IPS-NIHi11 (cell line): ENCODE measurements around the gene RAB1A.

Source experiments
- DNase-seq: peaks from one replicate; pipeline ENCODE4 v3.0.0; 2012; ENCODE audit warnings: mixed read lengths, low spot score

Gene RAB1A

DNA sequence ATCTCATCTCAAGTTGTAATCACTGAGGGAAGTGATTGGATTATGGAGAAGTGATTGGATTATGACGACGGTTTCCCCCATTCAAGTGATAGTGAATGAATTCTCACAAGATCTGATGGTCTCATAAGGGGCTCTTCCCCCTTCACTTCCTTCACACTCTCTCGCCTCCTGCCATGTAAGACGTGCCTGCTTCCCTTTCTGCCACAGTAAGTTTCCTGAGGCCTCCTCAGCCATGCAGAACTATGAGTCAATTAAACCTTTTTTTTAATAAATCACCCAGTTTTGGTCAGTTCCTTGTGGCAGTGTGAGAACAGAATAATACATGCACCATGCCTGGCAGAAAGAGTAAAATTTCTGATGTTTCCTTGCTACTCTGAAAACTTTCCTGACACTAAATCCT, 37.1 kb downstream of the RAB1A start:
- DNase-seq: no peak

DNA sequence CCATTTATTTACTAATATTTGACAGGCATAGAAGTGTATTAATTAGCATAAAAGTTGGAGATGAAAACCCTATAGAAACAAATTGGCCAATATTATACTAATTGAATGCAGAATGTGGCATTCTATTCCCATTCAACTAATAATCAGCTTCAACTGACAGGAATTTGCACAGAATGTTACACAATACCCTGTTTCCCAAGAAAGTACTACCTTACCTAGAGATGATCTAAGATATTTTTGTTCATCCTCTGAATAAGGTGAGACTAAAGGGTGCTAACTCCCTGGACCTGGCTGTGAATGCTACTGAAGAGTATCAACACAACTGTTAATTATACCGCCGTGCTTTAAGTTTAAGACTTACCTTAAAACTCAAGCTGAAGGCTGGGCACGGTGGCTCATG, 44.8 kb downstream of the RAB1A start:
- DNase-seq: no peak

DNA sequence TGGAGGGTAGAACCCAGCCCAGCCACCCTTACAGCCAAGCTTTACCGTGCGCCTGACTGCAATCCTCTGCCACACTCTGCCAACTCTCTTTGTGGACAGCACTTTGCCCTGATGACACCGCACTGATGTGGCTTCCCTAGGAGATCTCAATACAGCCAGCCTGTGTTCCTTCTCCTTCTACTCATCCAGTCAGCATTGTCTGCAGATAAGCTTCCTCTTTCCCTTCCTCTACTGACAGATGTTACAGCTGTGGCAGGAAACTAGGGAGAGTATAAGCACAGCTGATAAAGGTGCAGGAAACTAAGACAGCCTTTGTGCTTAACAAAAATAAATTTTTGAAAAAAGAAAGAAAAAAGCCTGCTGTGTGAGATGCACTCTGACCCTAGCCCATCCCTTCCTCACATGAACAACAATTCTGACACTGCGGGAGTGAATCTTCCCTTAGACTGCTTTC, 48.6 kb downstream of the RAB1A start:
- DNase-seq: no peak

DNA sequence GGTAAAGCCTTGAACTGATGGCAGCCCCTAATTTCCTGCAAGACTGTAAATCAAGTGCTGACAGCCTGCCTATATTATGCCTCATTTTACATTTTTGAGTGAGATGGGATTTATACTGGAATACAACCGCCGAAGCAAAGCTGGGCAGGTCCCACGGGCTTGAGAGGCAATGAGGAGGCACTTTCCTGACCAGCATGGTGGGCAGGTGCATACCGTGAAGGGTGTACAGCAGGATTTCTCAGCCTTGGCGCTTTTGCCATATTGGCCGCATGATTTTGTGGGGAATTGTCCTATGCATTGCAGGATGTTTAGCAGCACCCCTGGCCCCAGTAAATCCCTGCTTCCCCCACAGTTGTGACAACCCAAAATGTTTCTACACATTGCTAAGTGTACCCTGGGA, 50.9 kb downstream of the RAB1A start:
- DNase-seq: no peak

DNA sequence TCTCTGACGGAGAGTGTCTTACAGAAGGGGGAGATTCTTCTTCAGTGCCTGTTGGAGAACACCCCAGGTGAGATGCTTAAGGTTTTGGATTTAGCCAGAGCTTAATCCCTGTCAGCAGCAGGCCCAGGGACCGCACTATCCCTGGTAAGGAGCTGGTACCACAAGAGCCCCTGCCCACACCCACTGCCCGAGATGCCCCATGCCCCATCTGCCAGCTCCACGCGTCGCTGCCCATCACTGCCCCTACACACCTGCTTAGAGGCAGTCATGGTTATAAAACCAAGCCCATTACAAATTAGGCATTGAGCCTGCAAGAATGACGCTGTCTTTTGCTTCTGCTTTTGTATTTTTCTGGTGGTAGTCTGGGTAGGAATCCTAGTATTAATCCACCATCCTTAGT, 52.0 kb downstream of the RAB1A start:
- no peak for DNase-seq

DNA sequence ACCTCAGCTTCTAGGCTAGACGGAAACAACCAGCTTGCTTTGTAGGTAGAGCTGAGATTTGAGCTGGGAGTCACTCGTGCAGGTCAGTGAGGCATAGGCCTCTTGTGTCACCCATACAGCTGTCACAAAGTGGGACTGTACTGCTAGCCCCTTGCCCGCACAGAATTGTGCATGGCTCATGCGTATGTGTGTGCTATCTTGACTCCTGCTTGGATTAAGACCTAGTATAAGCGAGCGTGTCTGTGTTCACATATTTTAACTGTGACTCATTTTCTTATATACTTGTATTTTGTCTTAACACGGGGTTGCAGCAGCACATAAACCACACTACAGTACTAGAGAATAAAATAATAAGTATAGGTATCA, 53.6 kb downstream of the RAB1A start:
- no peak for DNase-seq

DNA sequence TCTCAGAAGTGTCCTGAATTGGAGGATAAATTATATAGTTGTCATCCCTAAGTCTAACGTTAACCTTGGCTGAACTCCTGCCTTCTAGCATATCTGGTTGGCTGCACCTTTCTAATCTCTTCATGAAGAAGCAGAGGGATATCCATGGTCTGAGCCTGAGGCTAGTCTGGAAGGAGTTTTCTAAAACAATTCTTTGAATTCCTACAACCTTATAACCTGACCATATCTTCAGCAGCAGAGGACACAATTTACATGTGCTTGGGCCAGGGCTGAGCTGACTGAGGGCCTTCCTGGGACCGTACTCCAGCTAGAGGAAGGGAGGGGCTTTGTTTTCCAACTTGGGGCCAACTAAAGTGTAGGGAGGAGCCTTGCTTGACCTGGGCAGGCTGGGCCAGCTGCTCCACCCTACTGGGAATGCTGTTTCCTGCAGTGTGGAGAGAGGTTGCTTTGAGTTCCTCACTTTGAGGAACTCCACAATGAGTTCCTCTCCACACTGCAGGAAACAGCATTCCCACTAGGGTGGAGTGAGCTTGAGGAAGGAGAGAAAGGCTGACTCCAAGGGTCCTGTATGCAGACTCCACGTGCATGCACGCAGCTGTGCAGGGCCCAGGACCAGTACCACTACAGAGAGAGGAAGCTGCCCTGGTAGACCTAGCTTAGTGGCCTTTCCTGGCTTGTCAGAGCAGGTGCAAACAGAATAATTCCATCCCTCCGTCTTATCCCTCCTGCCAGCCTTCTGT, 54.1 kb downstream of the RAB1A start:
- DNase-seq: peak; percentile 45

DNA sequence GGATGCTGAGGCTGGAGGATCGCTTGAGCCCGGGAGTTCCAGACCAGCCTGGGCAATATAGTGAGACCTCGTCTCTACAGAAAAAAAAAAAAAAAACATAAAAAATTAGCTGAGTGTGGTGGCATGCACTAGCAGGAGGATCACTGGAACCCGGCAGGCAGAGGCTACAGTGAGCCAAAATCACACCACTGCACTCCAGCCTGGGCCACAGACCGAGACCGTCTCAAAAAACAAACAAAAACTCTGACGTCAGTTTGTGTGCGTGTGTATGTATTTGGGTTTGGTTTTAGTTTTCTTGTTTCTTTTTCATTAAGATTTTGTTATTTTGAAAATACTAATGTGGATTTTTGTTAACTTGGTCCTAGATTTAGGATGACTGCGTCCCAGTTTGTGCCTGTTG, 54.7 kb downstream of the RAB1A start:
- DNase-seq: no peak

DNA sequence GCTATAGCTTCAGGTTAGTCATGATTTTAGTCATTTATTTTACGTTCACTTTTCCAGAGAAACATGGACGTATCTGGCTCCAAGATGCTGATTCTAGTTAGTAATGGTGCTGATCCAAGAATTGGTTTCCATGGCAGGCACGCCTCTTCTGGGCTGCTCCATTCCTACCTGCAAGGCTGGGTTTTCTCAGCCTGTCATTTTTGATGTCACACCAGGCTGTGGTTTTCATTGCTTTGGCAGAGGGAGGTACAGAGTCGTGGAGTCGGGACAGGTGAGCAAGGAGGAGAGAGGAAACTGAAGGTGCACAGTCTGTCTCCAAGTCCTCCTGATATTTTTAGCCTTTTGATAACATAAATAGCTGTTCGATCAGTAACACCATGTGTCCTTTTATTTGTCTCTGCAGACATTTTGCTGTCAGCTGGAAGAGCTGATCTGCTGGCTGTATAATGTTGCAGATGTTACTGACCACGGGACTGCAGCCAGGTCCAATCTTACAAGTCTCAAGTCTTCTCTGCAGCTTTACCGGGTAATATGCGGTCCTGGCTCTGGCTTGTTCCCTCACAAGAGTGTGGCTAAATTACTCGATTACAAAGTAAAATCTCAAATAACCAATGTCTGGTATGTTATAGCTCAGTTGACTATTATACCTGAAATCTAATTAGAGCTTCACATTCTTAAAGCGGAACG, 55.9 kb downstream of the RAB1A start:
- DNase-seq: no peak

DNA sequence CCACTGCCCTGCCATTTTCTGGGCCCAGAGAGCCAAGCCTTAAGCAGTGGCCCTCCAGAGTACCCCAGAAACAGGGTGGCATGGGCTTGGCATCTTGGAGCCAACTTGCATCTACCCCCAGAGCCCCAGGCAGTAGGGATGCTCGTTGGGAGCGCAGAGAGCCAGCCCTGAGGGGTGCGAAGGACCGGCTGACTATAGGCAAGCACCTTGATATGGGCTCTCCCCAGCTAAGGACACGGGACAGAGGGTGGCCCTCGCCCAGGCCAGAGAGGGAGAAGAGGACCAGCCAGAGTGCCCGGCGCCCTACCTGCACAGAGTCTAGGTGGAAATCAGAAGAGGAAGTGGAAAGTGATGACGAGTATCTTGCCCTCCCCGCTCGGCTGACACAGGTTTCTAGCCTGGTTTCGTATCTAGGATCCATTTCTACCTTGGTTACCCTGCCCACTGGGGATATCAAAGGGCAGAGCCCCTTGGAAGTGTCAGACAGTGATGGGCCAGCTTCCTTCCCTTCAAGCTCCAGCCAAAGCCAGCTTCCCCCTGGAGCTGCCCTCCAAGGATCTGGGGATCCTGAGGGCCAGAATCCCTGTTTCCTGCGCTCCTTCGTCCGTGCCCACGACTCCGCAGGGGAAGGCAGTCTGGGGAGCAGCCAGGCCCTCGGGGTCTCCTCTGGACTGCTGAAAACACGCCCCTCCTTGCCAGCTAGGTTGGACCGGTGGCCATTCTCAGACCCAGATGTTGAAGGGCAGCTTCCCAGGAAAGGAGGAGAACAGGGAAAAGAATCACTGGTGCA, 57.5 kb downstream of the RAB1A start:
- no peak for DNase-seq

DNA sequence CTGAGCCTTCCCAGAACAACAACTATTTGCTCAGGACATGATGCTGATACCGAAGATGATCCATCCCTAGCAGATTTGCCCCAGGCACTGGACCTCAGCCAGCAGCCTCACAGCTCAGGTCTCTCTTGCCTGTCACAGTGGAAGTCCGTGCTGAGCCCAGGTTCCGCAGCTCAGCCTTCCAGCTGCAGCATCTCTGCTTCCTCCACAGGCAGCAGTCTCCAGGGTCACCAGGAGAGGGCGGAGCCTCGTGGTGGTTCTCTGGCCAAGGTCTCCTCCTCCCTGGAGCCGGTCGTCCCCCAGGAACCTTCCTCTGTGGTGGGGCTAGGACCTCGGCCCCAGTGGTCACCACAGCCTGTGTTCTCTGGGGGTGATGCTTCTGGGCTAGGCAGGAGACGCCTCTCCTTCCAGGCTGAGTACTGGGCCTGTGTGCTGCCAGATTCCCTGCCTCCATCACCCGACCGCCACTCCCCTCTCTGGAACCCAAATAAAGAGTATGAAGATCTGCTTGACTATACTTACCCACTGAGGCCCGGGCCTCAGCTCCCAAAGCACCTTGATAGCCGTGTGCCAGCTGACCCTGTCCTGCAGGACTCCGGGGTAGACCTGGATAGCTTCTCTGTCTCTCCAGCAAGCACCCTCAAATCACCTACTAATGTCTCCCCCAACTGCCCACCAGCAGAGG, 58.3 kb downstream of the RAB1A start:
- peak; percentile 51 for DNase-seq

DNA sequence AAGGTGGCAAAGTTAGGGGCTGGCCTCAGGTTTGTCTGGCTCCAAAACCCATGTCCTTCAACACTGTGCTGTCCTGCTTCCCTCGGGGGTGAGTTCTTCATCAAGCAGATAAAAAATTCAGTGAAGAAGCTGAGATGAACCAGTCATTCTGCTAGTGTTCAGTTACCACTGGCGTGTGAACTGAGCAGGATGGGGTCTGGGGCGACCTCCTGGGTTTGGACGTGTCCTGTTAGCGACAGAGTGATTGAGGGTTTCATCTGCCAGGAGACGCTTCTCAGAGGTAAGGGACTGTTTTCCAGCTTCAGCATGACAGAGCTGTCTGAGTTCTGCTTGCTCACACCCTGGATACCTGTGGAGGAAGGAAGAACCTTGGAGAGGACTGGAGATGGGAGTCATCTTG, 59.0 kb downstream of the RAB1A start:
- DNase-seq: no peak

DNA sequence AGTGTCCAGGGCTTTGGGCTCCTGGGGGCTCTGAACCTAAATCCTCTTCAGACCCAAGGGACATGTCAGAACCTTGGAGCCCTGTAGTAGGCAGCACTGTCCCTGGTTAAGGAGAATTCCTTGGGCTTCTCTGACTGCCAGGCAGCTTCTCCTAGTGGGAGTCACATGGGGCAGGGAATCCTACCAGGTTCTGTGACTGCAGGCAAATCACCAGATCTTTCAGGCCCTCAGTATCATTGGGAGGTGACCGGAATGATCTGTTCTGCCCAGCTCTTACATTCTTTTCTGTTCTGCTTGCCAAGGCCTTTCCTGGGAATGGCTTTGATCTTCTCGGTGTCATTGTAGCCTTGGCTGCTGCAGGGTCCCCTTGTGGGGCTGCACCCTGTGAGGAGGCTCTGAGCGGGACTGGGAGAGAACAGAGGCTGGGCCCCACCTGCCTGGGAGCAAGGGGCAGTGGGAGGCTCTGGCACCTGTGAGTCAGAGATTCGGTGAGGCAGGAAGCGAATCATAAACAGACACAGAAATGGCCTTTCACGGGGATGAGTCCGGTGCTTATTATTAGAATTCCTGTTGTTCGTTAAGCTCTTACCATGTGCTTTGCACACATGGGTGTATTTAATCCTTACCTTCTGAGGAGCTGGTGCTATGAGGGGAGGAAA, 59.6 kb downstream of the RAB1A start:
- DNase-seq: no peak

DNA sequence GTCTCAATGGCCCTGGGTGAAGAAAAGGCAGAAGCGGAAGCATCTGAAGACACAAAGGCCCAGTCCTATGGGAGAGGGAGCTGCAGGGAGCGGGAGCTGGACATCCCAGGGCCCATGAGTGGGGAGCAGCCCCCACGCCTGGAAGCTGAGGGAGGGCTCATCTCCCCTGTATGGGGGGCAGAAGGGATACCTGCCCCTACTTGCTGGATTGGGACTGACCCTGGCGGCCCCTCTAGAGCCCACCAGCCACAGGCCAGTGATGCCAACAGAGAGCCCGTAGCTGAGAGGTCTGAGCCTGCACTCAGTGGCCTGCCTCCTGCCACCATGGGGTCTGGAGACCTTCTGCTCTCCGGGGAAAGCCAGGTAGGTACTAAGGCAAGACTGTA, 60.5 kb downstream of the RAB1A start:
- DNase-seq: no peak

DNA sequence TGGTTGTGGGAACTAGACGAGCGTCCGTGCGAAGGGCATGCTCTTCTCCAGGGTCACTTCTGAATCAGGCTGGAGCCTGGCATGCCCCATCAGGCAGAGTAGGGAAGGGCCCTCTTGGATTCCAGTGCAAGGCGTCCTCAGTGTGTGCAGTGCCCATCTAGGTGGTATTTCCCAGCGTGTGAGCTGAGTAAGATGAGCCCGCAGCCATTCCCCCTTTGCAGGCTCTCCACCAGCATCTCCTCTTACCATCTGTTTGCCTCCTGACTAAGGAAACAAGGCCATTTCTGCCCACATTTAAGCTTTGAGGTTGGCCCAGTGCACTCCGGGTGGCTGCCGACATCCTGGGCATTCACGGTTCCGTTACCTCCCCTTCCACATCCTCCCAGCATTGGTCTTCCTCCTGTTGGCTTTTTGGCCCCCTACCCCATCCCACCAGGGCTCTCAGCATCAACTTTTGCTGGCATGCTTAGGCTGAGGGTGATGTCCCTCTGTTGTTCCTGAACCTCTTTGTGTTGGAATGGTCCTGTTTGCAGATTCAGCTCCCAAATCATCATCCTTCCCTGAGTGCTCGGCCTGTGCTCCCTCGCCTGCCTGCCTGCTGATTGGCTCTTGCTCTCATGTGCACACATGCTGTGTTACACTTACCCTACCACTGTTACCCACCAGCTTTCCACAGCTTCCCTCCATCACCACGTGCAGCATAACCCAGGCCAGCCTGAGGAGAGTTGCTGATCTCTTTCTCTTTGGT, 61.9 kb downstream of the RAB1A start:
- DNase-seq: no peak

DNA sequence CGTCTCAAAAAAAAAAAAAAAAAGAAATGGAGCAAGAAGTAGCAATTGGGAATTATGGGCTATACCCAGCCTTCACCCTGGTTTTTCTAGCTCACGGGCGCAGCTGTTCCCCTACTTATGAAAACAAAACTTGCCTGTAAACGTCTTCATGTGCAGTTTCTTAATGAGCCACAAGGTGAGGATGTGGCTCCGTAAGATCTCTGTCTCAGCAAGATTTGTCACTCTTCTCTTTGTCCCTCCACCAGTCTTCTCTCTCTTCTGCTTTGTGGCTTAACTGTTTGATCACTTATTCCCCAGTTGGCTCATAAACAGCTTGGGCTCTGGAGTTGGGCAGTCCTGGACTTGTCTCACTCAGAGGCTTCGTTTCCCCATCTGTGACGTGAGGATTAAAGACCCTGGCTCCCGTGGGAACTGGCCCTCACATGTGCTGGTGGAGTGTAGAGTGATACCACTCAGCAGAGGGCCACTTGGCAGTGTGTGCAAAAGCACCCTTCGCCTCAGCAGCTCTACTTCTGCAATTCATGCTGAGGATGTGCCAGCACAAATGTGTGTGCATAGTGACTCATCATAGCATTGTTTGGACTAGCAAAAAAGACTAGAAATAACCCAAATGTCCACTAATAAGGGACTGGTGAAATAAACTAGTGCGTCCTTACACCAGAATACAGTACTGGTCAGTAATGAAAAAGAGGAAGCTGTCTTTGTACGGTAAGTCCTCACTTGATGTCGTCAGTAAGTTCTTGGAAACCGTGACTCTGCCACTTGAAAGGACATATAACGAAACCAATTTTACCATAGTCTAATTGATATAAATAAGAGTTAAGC, 65.0 kb downstream of the RAB1A start:
- peak; percentile 34 for DNase-seq

DNA sequence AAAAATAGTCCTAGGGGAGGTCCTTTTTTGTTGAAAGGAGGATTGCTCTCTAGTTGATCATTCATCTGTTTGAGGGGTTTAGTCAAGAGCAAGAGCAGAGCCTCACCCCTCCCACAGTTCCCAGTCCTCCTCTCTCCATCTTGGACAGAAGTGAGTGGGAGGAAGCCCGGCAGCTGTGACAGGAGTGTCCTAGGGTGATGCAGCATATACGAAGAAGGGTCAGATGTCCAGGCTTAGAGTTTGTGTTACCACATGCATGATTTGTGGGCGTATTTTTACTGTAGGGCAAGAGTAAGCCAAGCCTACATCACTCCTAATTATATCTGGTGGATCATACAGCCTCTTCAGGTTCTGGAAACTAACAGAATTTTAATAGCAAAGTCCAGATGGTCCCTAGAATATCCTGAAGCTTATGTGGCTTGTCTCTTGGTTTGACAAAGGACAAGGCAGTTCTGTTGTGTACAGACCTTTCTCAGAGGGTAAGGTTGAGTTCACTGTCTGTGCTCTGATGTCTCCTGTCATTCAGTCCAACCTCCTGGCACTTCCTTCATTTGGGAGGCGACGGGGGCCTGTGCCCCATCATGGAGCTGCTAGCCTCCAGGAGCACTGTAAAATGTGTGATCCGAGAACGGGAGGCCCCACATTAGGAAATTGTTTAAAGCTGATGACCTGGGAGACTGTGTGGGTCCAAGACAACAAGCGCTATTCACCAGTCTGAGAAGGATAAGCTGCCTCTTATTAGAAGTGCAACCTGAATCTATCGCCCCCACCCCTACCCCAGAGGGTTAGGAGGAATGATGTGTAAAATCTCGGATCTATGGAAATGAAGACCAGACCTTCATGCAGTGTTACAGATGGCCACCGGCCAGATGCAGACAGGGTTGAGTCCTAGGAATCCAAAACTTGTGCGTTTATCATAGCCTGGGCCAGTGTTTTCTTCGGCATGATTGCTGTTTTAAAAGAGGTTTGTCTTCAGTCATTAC, 66.8 kb downstream of the RAB1A start:
- no peak for DNase-seq

DNA sequence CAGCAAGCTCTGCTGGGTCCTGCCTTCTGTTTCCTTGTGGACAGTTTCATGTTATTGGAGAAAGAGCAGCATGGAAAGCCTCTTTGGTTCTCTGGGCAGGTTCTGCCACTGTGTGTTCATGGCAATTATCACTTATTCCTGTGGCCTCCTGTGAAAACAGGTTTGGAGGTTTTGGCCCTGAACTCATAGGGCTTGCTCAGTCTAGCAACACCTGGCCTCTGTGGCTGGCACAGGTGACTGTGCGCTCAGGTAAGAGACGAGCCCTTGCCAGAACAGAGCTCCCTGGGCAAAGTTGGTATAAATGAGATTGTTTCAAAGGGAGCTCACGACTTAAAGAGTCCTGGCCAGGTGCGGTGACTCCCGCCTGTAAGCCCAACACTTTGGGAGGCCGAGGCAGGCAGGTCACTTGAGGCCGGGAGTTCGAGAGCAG, 68.0 kb downstream of the RAB1A start:
- no peak for DNase-seq
